ENCODE measurements around the gene KLHL34. TPM values are rescaled to one million over a fixed set of nuclear protein-coding genes. Genes with fewer than 3 reads are reported as not detected.

Gene KLHL34
- total and polyA plus RNA-seq, 8 donors: 0.06 to 0.18 TPM; not detected in 6

DNA sequence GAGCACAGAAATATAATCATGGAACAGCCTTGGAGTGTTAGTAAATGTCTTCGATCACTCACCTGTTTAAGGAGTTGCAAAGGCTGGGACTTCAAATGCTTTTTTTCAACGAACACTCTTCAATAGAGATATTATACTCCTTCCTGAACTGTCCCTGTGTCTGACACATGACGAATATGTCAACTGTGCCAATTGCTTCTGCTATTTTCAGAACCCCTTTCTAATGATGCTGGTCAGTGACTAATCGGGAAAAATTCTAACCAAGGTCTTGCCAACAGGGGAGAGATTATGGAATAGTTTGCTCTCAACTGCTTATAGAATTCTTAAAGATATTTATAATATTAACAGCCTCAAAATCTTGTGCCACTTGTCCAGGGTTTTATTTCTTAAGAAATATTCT is 8.5 kb upstream of the KLHL34 start:
- WGBS, 5 donors: 63 to 87% (median 81%) methylated on average over 4 of the region's 4 CpGs
- H3K4me3 ChIP-seq: no peak overlapping the region
- no peak overlapping the region for H3K27ac ChIP-seq
- TF ChIP-seq CTCF (IDR thresholded peaks at IDR 0.05): no peak
- no peak for TF ChIP-seq EP300 (IDR thresholded peaks at IDR 0.05)
- TF ChIP-seq POLR2A (IDR thresholded peaks at IDR 0.05): no peak
- TF ChIP-seq POLR2AphosphoS5 (IDR thresholded peaks at IDR 0.05): no peak
- no peak for DNase-seq
- no peaks in the 10 kb centered on the region for H3K4me1 ChIP-seq
- intact Hi-C loops (cut with DNase I; ENCODE audit: low total_unique reads): no loop called here
- H3K9me3 ChIP-seq: no peaks in the 10 kb centered on the region
- no peaks in the 10 kb centered on the region for H3K36me3 ChIP-seq
- peaks cover 0 to 7% (median 0%) of the 10 kb centered on the region in 3 donors for H3K27me3 ChIP-seq

DNA sequence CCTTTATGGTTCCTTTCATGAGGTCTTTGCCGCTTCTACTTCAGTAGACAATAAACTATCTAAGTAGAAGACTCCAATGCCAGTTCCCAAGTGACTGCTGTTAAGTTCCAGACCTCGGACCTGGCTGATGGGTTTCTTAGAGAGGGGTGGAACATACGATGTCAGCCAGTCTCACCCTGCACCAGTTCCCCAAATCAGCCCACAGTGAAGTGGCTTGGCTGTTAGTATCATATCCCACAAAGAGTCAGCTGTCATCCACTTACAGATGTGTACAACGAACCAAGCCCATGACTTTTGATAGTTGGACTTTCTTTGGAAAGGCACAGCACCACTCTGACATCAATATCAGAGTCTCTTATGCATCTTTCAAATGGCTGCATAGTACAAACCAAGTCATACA is 8.1 kb upstream of the KLHL34 start:
- Histone ChIP-seq H3K36me3 (no peaks in the 10 kb centered on the region), H3K4me1 (no peaks in the 10 kb centered on the region), H3K27ac (no peak overlapping the region), H3K9me3 (no peaks in the 10 kb centered on the region), H3K4me3 (no peak overlapping the region), H3K27me3 (peaks cover 0 to 8% (median 0%) of the 10 kb centered on the region in 3 donors)
- WGBS, 5 donors: 60 to 95% (median 81%) methylated on average over 4 of the region's 4 CpGs
- intact Hi-C loops (cut with DNase I; ENCODE audit: low total_unique reads): no loop called here
- TF ChIP-seq CTCF (IDR thresholded peaks at IDR 0.05): no peak
- no peak for TF ChIP-seq EP300 (IDR thresholded peaks at IDR 0.05)
- TF ChIP-seq POLR2AphosphoS5 (IDR thresholded peaks at IDR 0.05): no peak
- no peak for TF ChIP-seq POLR2A (IDR thresholded peaks at IDR 0.05)
- no peak for DNase-seq

GRCh38 chrX:21662761-21663160 is 4.6 kb upstream of the KLHL34 start:
- TF ChIP-seq POLR2A (IDR thresholded peaks at IDR 0.05): no peak
- Histone ChIP-seq H3K9me3 (no peaks in the 10 kb centered on the region), H3K4me3 (no peak overlapping the region), H3K36me3 (no peaks in the 10 kb centered on the region), H3K27ac (no peak overlapping the region), H3K4me1 (peaks cover 0 to 8% (median 0%) of the 10 kb centered on the region in 4 donors), H3K27me3 (peaks cover 0 to 19% (median 12%) of the 10 kb centered on the region in 3 donors)
- 54 to 77% (median 67%) methylated on average over 4 of the region's 4 CpGs for WGBS, 5 donors
- intact Hi-C loops (cut with DNase I; ENCODE audit: low total_unique reads): no loop called here
- no peak for DNase-seq

- 63 to 81% (median 73%) methylated on average over 5 to 6 of the region's 6 CpGs for WGBS, 5 donors
- Histone ChIP-seq H3K27me3 (peaks cover 0 to 33% (median 26%) of the 10 kb centered on the region in 3 donors), H3K27ac (no peak overlapping the region), H3K9me3 (peaks cover 0 to 9% (median 0%) of the 10 kb centered on the region in 4 donors), H3K4me3 (no peak overlapping the region), H3K4me1 (peaks cover 0 to 8% (median 0%) of the 10 kb centered on the region in 4 donors), H3K36me3 (no peaks in the 10 kb centered on the region)
- intact Hi-C loops (cut with DNase I; ENCODE audit: low total_unique reads): no loop called here
- TF ChIP-seq POLR2A (IDR thresholded peaks at IDR 0.05): no peak
- TF ChIP-seq EP300 (IDR thresholded peaks at IDR 0.05): no peak
- no peak for TF ChIP-seq POLR2AphosphoS5 (IDR thresholded peaks at IDR 0.05)
- no peak for TF ChIP-seq CTCF (IDR thresholded peaks at IDR 0.05)
- no peak for DNase-seq
Observed at GRCh38 chrX:21661316-21661715, 3.2 kb upstream of the KLHL34 start.

DNA sequence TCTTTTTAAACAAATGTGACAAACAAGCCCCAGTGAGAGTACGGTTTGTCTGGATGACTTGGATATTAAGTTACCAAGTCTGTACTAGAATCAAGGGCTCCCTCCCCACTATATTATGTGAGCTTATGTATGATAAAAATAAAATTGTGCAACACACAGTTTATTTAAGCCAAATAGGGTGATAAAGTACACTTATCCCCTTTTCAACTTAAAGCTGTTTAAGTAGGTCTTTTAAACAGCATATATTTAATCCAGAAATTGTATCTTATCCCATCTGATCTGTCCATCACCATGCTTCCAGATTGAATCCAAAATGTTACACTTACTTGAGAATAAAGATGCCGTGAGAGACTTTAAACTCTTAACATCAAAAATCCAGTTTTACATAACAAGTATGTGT is 2.0 kb upstream of the KLHL34 start:
- H3K27me3 ChIP-seq: peaks cover 0 to 39% (median 32%) of the 10 kb centered on the region in 3 donors

More for the DNA sequence above, 2.0 kb upstream of the KLHL34 start:
- H3K27ac ChIP-seq: no peak overlapping the region
- 82 to 89% (median 85%) methylated on average over 2 of the region's 2 CpGs for WGBS, 5 donors
- no peak for TF ChIP-seq EP300 (IDR thresholded peaks at IDR 0.05)
- TF ChIP-seq POLR2AphosphoS5 (IDR thresholded peaks at IDR 0.05): no peak
- no peak for TF ChIP-seq CTCF (IDR thresholded peaks at IDR 0.05)
- TF ChIP-seq POLR2A (IDR thresholded peaks at IDR 0.05): no peak
- H3K9me3 ChIP-seq: peaks cover 0 to 15% (median 0%) of the 10 kb centered on the region in 4 donors
- no peak overlapping the region for H3K4me3 ChIP-seq
- intact Hi-C loops (cut with DNase I; ENCODE audit: low total_unique reads): no loop called here
- no peaks in the 10 kb centered on the region for H3K36me3 ChIP-seq
- H3K4me1 ChIP-seq: peaks cover 0 to 8% (median 0%) of the 10 kb centered on the region in 4 donors
- DNase-seq: no peak

Data from stomach (tissue), 9 donors.